ENCODE results near the gene KRTAP19-5.
"Not testable (repeated sequence)": the region's sequence is repeated elsewhere in the genome, so short reads cannot be mapped to it uniquely, and the experiment has no call there.

The KRTAP19-5 gene

DNA sequence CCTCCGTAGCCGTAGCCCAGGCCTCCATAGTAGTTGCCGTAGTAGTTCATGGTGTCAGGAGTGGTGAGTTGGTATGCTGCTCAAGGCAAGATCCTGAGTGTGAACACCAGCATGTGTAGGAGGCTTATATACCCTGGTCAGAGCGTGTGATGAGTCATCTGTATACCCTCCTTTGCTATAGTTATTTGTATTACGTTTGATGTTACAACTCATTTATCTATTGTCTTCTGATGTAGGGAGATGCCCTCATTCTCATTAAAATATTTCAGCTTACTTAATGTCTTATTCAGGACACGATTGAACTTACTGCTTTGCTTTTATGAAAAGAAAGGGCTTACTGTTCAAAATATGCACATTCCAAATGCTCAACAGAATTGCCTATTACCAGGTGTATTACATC, at the start of gene KRTAP19-5:
Gene KRTAP19-5, minus strand, starts transcription at position 101 of the 400 bp plus-strand sequence. Its CDS starts 51 bp downstream, at position 50.
- no peak for DNase-seq (ENCODE audit: low read depth)

DNA sequence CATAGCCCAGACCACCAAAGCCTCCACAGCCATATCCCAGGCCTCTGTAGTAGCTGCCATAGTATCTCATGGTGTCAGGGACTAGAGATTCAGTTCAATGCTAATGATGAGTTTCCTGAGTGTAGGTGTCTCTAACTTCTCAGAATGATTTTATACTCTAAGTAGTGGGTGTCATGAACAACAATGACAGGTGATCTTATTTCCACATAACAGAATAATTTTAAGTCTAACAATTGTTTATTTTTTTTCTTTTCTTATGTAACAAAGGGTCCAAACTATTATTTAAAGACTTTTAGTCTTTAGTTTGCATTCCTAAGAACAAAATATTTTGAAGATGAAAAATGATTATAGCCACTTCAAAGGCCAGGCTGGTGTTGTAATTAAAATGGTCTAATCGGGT, 39.8 kb upstream of the KRTAP19-5 start, which contains the start of gene KRTAP19-6:
Gene KRTAP19-6, minus strand, starts transcription at position 101 of the 400 bp plus-strand sequence. Its CDS starts 31 bp downstream, at position 70.
- DNase-seq (ENCODE audit: low read depth) = no peak

DNA sequence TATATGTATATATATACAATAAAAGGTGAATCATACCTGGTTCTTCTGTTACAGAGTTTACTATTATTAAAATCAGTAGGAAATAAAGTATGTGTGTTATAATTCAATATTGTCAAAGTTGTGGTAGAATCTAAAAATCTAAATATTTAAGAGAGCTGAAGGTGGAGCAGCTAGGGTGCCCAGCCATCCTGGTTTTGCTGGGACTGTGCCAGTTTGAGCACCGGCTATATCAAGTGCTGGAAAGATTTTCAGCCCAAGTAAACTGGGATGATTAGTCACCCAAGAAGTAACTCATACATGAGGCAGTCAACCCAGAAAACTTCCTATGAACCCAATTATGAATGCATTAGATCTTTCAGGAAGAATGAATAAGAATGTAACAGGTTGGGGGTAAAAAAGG, 16.9 kb upstream of the KRTAP19-5 start:
- DNase-seq (ENCODE audit: low read depth) = no peak

DNA sequence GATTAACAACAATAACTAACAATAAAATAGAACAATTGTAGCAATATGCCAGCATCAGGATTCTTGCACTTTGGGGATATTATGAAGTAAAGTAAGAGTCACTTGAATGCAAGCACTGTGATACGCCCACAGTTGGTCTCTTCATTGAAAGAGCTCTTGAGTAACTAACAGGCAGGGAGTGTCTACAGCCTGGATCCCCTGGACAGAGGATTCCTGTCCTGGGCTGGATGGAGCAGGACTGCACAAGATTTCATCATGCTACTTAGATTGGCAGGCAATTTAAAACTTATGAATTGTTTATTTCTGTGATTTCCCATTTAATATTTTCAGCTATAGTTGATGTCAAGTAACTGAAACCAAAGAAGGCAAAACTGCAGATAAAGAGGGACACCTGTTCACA, 13.7 kb upstream of the KRTAP19-5 start:
- DNase-seq (ENCODE audit: low read depth) = no peak

DNA sequence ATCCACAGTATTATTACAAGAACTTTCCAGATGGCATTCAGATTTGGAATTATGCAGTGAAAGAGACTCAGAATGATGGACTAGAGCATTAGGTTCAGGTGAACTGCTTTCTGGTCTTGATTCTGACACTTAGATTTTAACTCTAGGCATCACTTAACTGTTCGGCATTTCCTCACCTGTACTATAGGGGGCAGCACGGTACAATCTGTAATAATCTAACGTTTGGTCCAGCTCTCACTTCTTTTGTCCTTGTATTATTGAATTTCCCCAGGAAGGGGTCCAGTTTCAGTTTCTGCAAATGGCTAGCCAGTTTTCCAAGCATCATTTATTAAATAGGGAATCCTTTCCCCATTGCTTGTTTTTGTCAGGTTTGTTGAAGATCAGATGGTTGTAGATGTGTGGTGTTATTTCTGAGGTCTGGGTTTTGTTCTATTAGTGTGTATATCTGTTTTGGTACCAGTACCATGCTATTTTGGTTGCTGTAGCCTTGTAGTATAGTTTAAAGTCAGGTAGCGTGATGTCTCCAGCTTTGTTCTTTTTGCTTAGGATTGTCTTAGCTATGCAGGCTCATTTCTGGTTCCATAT, 3.8 kb upstream of the KRTAP19-5 start:
- not testable (repeated sequence) for DNase-seq (ENCODE audit: low read depth)

DNA sequence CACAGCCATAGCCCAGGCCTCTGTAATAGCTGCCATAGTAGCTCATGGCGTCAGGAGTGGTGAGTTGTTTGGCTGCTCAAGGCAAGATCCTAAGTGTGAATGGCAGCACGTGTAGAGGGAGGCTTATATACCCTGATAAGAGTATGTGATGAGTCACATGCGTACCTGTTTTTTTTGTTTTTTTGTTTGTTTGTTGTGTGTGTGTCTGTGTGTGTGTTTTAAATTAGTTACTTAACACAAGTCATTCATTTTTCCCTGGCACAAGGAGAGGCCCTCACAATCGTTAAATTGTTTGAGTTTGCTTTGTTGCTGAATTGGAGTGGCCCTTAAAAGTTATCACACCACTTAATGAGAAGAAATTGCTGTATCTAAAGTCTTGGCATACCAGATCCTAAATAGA, 4.9 kb downstream of the KRTAP19-5 start, which contains the start of gene KRTAP19-4:
Gene KRTAP19-4, minus strand, starts transcription at position 101 of the 400 bp plus-strand sequence. Its CDS starts 55 bp downstream, at position 46.
- DNase-seq (ENCODE audit: low read depth) = no peak

DNA sequence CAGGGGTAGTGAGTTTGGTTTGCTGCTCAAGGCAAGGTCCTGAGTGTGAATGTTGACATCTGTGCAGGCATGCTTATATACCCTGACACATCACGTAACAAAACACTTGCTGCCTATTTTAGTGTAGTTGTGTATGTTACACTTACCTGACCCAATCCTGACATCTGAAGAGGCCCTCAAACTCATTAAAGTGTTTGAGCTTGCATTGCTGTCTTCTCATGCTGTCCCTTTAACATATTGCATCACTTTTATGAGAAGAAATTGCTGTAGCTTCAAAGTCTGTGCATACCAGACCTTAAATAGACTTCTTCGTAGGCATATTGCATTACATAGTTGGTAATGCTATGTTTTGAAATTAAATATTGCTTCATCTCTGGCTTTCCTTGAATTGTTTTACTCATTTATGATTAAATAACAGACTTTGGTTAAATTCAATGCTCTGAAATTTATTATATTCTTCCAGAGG, 9.9 kb downstream of the KRTAP19-5 start, which contains the start of gene KRTAP19-3:
Gene KRTAP19-3, minus strand, starts transcription at position 51 of the 466 bp plus-strand sequence. CDS start 56 bp downstream, outside the sequence.
- no peak for DNase-seq (ENCODE audit: low read depth)

DNA sequence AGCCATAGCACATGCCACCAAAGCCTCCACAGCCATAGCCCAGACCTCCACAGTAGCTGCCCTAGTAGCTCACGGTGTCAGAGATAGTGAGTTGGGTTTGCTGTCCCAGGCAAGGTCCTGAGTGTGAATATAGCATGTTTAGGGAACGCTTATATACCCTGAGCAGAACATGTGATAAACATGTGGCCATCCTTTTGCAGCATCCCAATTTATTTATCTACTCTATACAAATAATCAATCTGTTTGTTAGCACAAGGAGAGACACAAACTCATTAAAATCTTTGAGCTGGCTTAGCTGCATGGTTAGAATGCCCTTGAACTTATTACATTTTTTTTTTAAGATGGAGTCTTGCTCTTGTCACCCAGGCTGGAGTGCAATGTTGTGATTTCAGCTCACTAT, 14.6 kb downstream of the KRTAP19-5 start, which contains the start of gene KRTAP19-2:
Gene KRTAP19-2, minus strand, starts transcription at position 101 of the 400 bp plus-strand sequence. Its CDS starts 88 bp downstream, at position 13.
- no peak for DNase-seq (ENCODE audit: low read depth)

DNA sequence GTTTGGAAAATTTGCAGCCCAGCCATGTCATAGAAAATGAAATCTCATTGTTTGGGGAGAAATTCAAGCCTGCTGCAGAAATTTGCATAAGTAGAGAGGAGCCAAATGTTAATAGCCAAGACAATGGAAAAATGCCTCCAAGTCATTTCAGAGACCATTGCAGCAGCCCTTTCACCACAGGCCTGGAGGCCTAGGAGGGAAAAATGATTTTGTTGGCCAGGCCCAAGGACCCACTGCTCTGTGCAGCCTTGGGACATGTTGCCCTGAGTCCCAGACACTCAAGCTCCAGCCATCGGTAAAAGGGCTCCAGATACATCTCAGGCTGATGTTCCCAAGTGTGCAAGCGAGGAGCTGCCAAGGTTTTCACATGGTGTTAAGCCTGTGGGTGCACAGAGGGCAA, 15.8 kb downstream of the KRTAP19-5 start:
- no peak for DNase-seq (ENCODE audit: low read depth)

DNA sequence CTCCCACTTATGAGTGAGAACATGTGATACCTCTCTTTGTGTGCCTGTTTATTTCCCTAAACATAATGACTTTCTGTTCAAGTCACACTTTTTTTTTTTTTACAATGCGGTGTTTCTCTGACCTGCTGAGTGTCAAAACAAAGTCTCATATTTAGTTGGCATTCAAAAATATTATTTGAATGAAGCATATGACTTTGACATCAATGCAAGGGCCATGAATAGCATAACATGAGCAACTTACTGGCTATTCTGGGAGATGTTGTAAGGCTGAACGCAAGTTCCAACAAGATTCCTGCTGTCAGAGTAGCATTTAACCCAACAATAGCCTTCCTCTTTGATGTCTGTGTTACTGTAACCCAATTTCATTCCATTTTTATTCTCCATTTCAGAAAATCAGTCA, 19.8 kb downstream of the KRTAP19-5 start:
- DNase-seq (ENCODE audit: low read depth) = no peak

DNA sequence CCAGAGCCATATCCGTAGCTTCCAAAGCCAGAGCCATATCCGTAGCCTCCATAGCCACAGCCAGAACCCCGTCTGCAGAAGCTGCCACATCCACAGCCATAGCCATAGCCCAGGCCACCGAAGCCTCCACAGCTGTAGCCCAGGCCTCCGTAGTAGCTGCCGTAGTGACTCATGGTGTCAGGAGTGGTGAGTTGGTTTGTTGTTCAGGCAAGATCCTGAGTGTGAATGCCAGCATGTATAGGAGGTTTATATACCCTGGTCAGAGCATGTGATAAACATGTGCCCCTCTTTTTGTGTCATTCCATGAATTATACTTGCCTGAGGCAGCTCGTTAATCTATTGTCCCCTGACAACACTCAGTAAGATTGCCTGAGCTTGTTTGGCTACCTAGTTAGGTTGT, 21.8 kb downstream of the KRTAP19-5 start, which contains the start of gene KRTAP19-1:
Gene KRTAP19-1, minus strand, starts transcription at position 223 of the 400 bp plus-strand sequence. Its CDS starts 50 bp downstream, at position 173.
- no peak for DNase-seq (ENCODE audit: low read depth)

DNA sequence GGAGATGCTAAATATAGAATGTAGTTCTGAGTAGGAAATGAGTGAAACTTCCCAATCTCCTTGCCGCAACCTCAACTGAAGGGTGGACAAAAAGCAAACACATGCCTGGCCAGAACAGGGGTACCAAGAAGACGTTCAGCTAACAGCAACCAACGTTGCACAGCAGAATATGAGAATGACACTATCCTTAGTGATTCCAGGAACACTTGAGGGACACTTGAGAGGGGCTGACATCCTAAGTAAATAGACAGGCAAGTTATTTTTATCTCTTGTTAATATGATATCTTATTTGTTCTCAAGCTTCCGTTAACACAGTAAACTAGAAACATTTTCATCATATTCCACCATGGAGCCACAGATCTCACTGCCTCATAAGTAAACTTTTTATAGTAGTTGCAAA, 22.7 kb downstream of the KRTAP19-5 start:
- no peak for DNase-seq (ENCODE audit: low read depth)

DNA sequence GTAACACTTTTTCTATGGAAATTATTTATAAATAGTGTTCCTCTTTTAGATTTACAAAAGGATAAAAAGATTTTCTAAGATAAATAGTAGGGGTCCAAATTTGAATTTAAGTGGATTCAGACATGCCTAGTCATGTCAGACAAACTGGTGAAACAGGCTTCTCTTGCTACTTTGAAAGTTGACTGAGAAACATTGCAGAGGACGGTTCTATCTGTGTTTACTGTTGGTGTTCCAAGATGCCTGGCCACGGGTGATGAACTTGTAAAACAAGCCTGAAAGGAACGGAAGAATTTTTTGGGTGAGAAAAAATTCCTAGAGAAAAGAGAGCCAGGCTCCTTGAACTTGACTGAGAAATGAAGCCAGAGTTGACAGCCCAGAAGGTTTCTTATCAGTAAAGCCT, 23.9 kb downstream of the KRTAP19-5 start:
- no peak for DNase-seq (ENCODE audit: low read depth)

DNA sequence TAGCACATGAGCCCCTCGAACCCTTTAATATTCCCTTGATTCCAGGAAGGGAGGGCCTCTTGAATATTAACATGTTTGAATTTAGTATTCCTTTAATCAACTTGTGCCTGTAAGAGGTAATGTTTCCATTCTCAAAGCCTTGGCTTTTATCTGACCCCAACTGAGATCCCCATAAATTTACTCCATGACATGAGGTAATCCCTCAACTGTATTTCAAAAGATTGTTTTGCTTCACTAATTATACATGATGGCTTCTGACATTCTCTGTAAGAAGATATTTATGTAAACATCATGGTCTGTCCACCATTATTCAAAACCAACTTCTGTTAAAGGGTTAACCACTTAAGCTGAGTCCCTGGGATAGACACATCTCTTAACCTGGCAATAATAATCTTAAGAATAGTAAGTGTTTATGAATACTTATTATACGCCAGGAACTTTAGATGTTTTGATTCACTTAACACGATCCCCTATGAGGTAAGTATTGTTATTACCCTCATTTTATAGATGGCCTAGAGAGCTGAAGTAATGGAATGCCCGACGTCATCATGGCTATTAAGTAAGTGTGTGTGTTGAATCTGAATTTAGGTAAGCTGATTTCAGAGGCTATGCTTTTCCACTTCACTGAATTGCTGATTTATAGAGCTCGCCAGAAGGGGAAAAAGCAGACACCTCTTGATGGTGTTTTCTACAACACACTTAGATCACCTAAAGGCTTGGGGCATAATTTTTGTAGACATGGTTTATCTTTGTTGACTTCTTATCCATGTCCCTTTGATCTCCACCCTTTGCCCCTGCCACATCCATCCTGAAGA, 32.8 kb downstream of the KRTAP19-5 start:
- DNase-seq (ENCODE audit: low read depth) = no peak

DNA sequence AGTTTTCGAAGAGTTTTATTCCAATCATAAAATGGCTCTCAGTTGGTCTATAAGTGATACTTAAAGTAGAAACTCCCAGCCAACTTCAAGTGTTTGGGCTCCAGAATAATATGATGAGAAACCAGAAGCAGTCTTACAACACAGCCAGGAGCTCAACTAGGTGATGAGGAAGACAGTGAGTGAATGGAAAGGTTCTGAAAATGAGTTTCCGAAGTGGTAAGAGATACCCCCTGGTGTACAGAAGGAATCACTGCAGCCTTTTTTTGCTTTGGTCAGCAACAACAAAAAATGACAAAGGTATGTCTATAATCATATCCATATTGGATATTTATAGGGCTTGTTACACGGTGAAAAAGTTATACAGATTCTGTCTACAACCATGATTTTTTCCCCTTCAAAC, 38.2 kb downstream of the KRTAP19-5 start:
- DNase-seq (ENCODE audit: low read depth) = no peak

Data from stimulated activated CD8-positive, alpha-beta memory T cell treated with anti-CD3 and anti-CD28 coated beads, Interleukin-7, amount 100 ng/mL, for 24 hours (primary cell).